ENCODE results near the gene PLPPR5. TPM values are rescaled to one million over a fixed set of nuclear protein-coding genes. Genes with fewer than 3 reads are reported as not detected.

Gene PLPPR5
- total RNA-seq, 1 donor from 2014 or later, result 0.07 TPM

DNA sequence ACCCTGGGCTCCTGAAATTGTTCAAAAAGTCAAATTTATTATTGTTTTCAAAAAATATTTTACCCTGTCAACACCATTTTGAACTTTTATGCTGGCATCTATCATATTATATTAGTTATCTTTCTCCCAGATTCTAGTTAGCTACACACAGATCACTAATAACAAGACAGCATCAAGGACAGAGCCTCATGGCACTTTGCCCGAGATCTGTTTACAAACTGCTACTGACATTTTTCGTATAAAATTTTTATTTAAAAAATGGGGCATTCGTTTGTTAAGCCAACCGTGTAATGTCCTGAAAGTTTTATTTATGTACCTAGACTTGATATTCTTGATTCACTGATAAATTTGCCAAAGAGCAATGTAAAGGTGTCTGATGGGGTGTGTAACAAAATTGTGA, 78.1 kb downstream of the PLPPR5 start:
- no peak overlapping the region for H3K4me3 Mint-ChIP-seq
- no peaks in the 10 kb centered on the region for H3K36me3 Mint-ChIP-seq (ENCODE audit: low read depth)
- no peak overlapping the region for H3K27ac Mint-ChIP-seq (ENCODE audit: unreplicated experiment)
- peaks cover 11% of the 10 kb centered on the region for H3K4me1 Mint-ChIP-seq
- no peaks in the 10 kb centered on the region for H3K27me3 Mint-ChIP-seq (ENCODE audit: low read depth)
- DNase-seq (ENCODE audit: low read depth, low spot score), result no peak
- H3K9me3 Mint-ChIP-seq, result no peaks in the 10 kb centered on the region
- TF ChIP-seq, protein P1, sequence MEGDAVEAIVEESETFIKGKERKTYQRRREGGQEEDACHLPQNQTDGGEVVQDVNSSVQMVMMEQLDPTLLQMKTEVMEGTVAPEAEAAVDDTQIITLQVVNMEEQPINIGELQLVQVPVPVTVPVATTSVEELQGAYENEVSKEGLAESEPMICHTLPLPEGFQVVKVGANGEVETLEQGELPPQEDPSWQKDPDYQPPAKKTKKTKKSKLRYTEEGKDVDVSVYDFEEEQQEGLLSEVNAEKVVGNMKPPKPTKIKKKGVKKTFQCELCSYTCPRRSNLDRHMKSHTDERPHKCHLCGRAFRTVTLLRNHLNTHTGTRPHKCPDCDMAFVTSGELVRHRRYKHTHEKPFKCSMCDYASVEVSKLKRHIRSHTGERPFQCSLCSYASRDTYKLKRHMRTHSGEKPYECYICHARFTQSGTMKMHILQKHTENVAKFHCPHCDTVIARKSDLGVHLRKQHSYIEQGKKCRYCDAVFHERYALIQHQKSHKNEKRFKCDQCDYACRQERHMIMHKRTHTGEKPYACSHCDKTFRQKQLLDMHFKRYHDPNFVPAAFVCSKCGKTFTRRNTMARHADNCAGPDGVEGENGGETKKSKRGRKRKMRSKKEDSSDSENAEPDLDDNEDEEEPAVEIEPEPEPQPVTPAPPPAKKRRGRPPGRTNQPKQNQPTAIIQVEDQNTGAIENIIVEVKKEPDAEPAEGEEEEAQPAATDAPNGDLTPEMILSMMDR (conservative IDR thresholded peaks at IDR 0.05), result no peak

DNA sequence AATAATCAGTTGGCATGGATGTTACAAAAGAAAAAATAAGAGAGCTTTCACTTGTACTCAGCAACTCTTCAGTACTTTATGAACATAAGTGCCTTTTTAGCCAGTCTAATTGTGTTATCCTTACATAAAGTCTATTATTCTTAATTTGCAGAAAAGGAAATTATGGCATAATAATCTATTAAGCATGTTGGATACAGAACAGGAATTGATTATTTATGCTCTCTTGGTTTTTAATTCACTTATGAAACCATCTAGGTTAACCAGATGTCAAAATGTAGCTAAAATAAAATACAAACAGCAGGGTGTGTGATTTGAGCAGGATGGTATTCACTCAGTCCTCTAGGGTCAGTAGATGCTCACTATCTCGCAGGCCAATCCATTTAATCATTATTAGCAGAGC, 79.7 kb downstream of the PLPPR5 start:
- Mint-ChIP-seq H3K27ac (ENCODE audit: unreplicated experiment) (no peak overlapping the region), H3K4me3 (no peak overlapping the region), H3K36me3 (ENCODE audit: low read depth) (no peaks in the 10 kb centered on the region), H3K9me3 (no peaks in the 10 kb centered on the region), H3K27me3 (ENCODE audit: low read depth) (no peaks in the 10 kb centered on the region), H3K4me1 (peaks cover 11% of the 10 kb centered on the region)
- TF ChIP-seq, protein P1 (conservative IDR thresholded peaks at IDR 0.05), result no peak
- no peak for DNase-seq (ENCODE audit: low read depth, low spot score)

DNA sequence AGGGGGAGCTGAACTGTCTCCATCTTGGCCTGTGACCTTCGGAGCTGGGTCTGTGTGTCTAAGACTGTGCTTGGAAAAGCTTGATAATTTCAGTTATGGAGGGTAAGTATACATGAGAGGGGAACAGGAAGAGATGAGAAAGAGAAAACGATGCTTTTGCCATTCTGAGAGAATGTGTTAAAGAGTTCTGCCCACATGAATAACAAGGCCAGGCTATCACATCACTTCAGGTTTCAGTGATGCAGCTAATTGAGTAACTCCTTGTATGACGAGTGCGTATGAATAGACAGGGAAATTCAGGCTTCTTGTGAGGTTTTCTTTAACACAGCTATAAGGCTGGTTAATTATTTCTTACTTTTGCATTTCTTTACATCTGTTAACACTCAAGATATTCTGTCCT, 81.0 kb downstream of the PLPPR5 start:
- Mint-ChIP-seq H3K27ac (ENCODE audit: unreplicated experiment) (no peak overlapping the region), H3K36me3 (ENCODE audit: low read depth) (no peaks in the 10 kb centered on the region), H3K4me1 (no peaks in the 10 kb centered on the region)

DNA sequence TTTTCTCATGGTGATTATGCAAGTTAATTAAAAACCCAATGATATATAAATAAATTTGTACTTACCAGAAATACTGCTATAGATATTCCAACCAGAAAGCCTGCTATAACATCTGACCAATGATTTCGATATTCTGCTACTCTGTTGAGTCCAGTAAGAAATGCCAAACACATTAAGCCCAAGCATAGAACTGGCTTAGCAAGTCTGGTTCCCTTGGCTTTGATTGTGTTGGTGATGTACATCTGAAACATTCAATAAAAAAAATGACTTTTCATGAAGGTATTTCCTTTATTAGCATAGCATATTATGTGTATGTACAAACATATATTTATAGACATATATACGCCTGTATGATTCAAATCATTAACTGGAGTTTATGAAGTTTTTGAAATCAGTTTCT, 82.8 kb downstream of the PLPPR5 start:
- Mint-ChIP-seq H3K36me3 (ENCODE audit: low read depth) (no peaks in the 10 kb centered on the region), H3K9me3 (no peaks in the 10 kb centered on the region), H3K27me3 (ENCODE audit: low read depth) (no peaks in the 10 kb centered on the region), H3K4me1 (no peaks in the 10 kb centered on the region), H3K4me3 (no peak overlapping the region), H3K27ac (ENCODE audit: unreplicated experiment) (no peak overlapping the region)
- TF ChIP-seq, protein P1 (conservative IDR thresholded peaks at IDR 0.05), result no peak
- DNase-seq (ENCODE audit: low read depth, low spot score), result no peak

More for the DNA sequence above, 81.0 kb downstream of the PLPPR5 start:
- H3K4me3 Mint-ChIP-seq, result no peak overlapping the region
- no peaks in the 10 kb centered on the region for H3K27me3 Mint-ChIP-seq (ENCODE audit: low read depth)
- TF ChIP-seq, protein P1 (conservative IDR thresholded peaks at IDR 0.05), result no peak
- no peak for DNase-seq (ENCODE audit: low read depth, low spot score)
- no peaks in the 10 kb centered on the region for H3K9me3 Mint-ChIP-seq

DNA sequence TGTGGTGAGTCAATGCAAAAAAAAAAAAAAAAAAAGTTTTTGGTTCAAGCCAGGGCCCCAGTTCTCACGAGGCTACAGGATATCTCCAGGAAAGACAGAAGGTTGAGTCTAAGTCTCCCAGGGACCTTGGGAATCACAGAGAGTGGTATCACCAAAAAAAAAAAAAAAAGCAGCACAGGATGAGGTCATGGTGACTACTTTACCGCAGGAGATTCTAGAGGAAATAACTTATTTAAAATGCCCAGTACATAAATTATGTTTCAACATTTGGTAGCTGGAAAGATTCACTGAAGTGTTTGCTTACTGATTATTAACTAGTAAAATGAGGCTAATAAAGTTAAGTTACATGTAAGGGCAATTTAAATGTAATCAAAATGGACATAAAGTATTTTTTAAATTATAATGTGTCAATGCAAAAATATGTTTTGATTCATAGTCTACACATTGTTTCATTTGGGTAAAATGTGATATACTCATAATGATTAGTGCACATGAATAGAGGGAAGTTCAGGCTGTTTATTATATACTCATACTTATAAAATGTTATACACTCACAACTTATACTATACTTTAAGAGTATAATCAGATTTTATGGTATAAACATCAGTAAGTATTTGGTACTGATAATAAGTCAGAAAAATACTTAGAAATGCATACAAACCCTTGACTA, 84.1 kb downstream of the PLPPR5 start:
- TF ChIP-seq, protein P1 (conservative IDR thresholded peaks at IDR 0.05), result no peak
- no peaks in the 10 kb centered on the region for H3K4me1 Mint-ChIP-seq
- H3K27ac Mint-ChIP-seq (ENCODE audit: unreplicated experiment), result no peak overlapping the region
- no peak overlapping the region for H3K4me3 Mint-ChIP-seq
- DNase-seq (ENCODE audit: low read depth, low spot score), result no peak
- no peaks in the 10 kb centered on the region for H3K36me3 Mint-ChIP-seq (ENCODE audit: low read depth)
- no peaks in the 10 kb centered on the region for H3K9me3 Mint-ChIP-seq
- H3K27me3 Mint-ChIP-seq (ENCODE audit: low read depth), result no peaks in the 10 kb centered on the region
